K562 treated with DMSO at 1 percent for 48 hours (cell line): ENCODE results near the gene C20orf144. TPM values are rescaled to one million over a fixed set of nuclear protein-coding genes. Genes with fewer than 3 reads are reported as not detected.

Source experiments
- total RNA-seq: library from RNA; unstranded; fragments of 300-600 nt; gene quantifications from 2 replicates; pipeline ENCODE4 v1.2.3, GENCODE V29; 2022; ENCODE audit warnings: low replicate concordance; ENCODE audit errors: extremely low read depth

The C20orf144 gene
- not detected in 2 replicates for total RNA-seq

GRCh38 chr20:33662172-33662571 lies at the start of gene C20orf144:
C20orf144 (plus strand) TSS chr20:33662327; CDS start chr20:33662346, 19 bp downstream.

GRCh38 chr20:33666293-33667244 lies 4.4 kb downstream of the C20orf144 start, which contains the start of gene ACTL10:
ACTL10 (plus strand) TSS chr20:33666943; CDS start chr20:33667498, 555 bp downstream.

DNA sequence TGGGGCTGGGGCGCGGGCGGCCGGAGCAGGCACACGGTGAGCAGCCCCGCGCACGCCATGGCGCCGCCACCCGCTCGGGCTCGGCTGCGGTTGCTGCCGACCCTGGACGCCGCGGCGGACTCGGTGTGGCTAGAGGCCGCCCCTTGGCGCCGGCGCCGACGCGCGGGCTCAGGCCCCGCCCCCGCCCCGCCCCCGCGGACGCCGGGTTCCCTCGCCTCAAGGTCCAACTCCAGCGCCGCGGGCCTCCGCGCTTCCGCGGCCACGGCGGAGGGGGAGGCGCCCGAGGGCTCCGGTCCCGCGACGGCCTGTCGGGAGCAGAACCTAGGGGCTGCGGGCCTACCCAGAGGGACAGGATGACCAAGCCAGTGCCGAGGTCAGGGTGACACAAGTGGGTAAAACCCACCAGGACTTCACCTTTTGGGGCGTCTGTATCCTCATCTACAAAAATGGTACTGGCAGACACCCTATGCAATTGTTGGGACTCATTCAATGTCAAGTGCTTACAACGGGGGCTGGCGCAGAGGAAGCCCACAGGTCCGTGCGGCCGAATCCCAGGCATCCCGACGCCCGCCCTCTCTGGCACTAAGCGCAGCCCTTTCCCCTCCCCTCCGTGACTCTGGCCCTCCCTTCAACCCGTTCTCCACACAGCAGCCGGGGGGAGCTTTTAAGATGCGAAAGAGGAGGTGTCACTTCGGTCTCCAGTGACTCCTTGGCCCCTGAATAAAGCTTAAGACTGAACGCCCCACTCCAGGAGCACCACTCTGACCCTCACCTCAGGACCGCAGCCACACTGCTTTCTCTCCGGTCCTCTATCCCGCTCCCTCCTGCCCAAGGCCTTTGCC lies 12.4 kb downstream of the C20orf144 start, which contains the start of gene NECAB3:
Gene NECAB3 (minus strand): TSS at position 135 of the 842 bp plus-strand sequence. CDS start 76 bp downstream, at position 59.

GRCh38 chr20:33686100-33686983 lies 24.2 kb downstream of the C20orf144 start, which contains the start of gene E2F1:
E2F1 (minus strand) TSS chr20:33686385; CDS start chr20:33686264, 121 bp downstream.

Other genes starting within 250 kb of the C20orf144 start
- gene SNTA1, start 218.6 kb upstream of the C20orf144 start, total RNA-seq: not detected in 2 replicates
- gene CBFA2T2, start 172.2 kb upstream of the C20orf144 start, total RNA-seq: not detected in 2 replicates
- gene ACTL10, start 4.6 kb downstream of the C20orf144 start, total RNA-seq: not detected in 2 replicates
- gene NECAB3, start 12.1 kb downstream of the C20orf144 start, total RNA-seq: 311 TPM in 1 of 2 replicates, not detected in the other
- not detected in 2 replicates for gene E2F1, start 24.1 kb downstream of the C20orf144 start, total RNA-seq
- not detected in 2 replicates for gene PXMP4, start 58.0 kb downstream of the C20orf144 start, total RNA-seq
- gene ZNF341, start 69.7 kb downstream of the C20orf144 start, total RNA-seq: not detected in 2 replicates
- not detected in 2 replicates for gene CHMP4B, start 149.0 kb downstream of the C20orf144 start, total RNA-seq